K562 (cell line): ENCODE measurements around the gene PAF1. TPM values are rescaled to one million over a fixed set of nuclear protein-coding genes. Genes with fewer than 3 reads are reported as not detected.

Source experiments
- ATAC-seq: fragments of 200-7000 bp; cut with Tn5 transposase; 3 replicates; pipeline ENCODE4 v1.9.1; 2020; ENCODE audit warnings: moderate library complexity
- BruUV-seq: library from RNA; stranded (reverse); fragments of 400-500 nt; replicated peaks from 2 replicates; lab custom pipeline; 2021; lab: Mats Ljungman, UMichigan
- CTCF ChIA-PET: fragments of 300-600 bp; formaldehyde crosslinking; extraction: SDS; loops from one replicate; lab custom pipeline; 2021; ENCODE audit warnings: low intra/inter-chr PET ratio; lab: Yijun Ruan, JAX
- POLR2A ChIA-PET: fragments of 300-600, 350-650 bp; sonication (Branson Sonifier 250); formaldehyde crosslinking; extraction: SDS; loops from one replicate; lab custom pipeline; 2021; ENCODE audit warnings: antibody characterized with exemption, inconsistent platforms; lab: Yijun Ruan, JAX
- DNase-seq, 4 experiments: peaks; one replicate each; pipeline versions ENCODE4 v3.0.0 to v3.0.0-alpha.2; 2011 to 2018; ENCODE audit warnings: low spot score in 3 of 4, mixed read lengths in 3 of 4; ENCODE audit errors: extremely low read depth in 1 of 4
- FAIRE-seq: peaks from 2 replicates; lab custom pipeline; 2011; peaks lifted over from hg19 to GRCh38; lab: Jason Lieb, UNC
- H2AFZ ChIP-seq: 2 replicates; pipeline ENCODE4 v1.6.0; 2011; ENCODE audit warnings: low read depth, low read length, control low read depth, inconsistent platforms
- H3K27ac ChIP-seq: fragments of 200-600 bp; 3 replicates; pipeline ENCODE4 v1.8.0; 2011; ENCODE audit warnings: low read depth, mild to moderate bottlenecking, control low read depth, inconsistent platforms, low read length, moderate library complexity, mixed read lengths; ENCODE audit errors: extremely low read depth
- H3K27me3 ChIP-seq, 2 experiments: fragments of 300-600 bp in 1 of 2; 2 replicates in 1 of 2; 3 replicates in 1 of 2; pipeline versions ENCODE4 v1.6.0 to v1.8.0; 2011; ENCODE audit warnings: inconsistent platforms in 2 of 2, low read length in 2 of 2, mild to moderate bottlenecking in 1 of 2, mixed read lengths in 1 of 2, moderate library complexity in 1 of 2; ENCODE audit not compliant: control insufficient read depth in 2 of 2, insufficient read depth in 2 of 2
- H3K36me3 ChIP-seq: fragments of 300-600 bp; 3 replicates; pipeline ENCODE4 v1.8.0; 2011; ENCODE audit warnings: mild to moderate bottlenecking, low read length, inconsistent platforms; ENCODE audit not compliant: control insufficient read depth, insufficient read depth
- H3K4me1 ChIP-seq, 2 experiments: fragments of 200-600 bp in 1 of 2; replicated peaks in 1 of 2; 2 replicates in 1 of 2; 3 replicates in 1 of 2; pipeline versions ENCODE4 v1.5.1 to v1.8.0; 2011; ENCODE audit warnings: inconsistent platforms in 2 of 2, low read length in 2 of 2, mild to moderate bottlenecking in 1 of 2, mixed read lengths in 1 of 2, moderate library complexity in 1 of 2; ENCODE audit not compliant: control insufficient read depth in 2 of 2, insufficient read depth in 2 of 2
- H3K4me2 ChIP-seq: 2 replicates; pipeline ENCODE4 v1.6.1; 2011; ENCODE audit warnings: low read length, control low read depth, inconsistent platforms, mixed read lengths; ENCODE audit not compliant: insufficient read depth
- H3K4me3 ChIP-seq: fragments of 200-600 bp; sonication (generic), shearing (Covaris generic); 2 replicates; pipeline ENCODE4 v1.5.1; 2016; ENCODE audit warnings: control low read depth, inconsistent platforms
- H3K79me2 ChIP-seq: fragments of 200-600 bp; 3 replicates; pipeline ENCODE4 v1.8.0; 2011; ENCODE audit warnings: low read length, inconsistent platforms; ENCODE audit not compliant: control insufficient read depth, insufficient read depth
- H3K9ac ChIP-seq, 2 experiments: 2 replicates each; pipeline versions ENCODE4 v1.6.0 to v1.6.1; 2011; ENCODE audit warnings: low read depth in 2 of 2, low read length in 2 of 2, control low read depth in 1 of 2, inconsistent platforms in 1 of 2, mild to moderate bottlenecking in 1 of 2, mixed read lengths in 1 of 2; ENCODE audit not compliant: insufficient read depth in 1 of 2
- H3K9me1 ChIP-seq: one replicate; pipeline ENCODE4 v1.6.0; 2011; ENCODE audit warnings: inconsistent platforms, mild to moderate bottlenecking, low read length, moderate library complexity; ENCODE audit not compliant: control insufficient read depth, insufficient read depth
- H3K9me3 ChIP-seq: replicated peaks from 2 replicates; pipeline ENCODE4 v1.5.1; 2011; ENCODE audit warnings: low read depth, low read length, inconsistent platforms; ENCODE audit not compliant: control insufficient read depth, insufficient read depth
- H4K20me1 ChIP-seq: replicated peaks from 2 replicates; pipeline ENCODE4 v1.6.1; 2011; ENCODE audit warnings: low read length, inconsistent platforms, mixed read lengths; ENCODE audit not compliant: control insufficient read depth, insufficient read depth
- SUPT5H ChIP-seq: fragments of 450-650 bp; IDR thresholded peaks from 2 replicates; pipeline ENCODE4 v1.6.1; 2016
- ZNF324 ChIP-seq: fragments of 250-450 bp; sonication (Bioruptor Pico); IDR thresholded peaks from 2 replicates; pipeline ENCODE4 v1.4.0; 2020; ENCODE audit warnings: mild to moderate bottlenecking
- WGBS: fragments of 100-300 bp; shearing (Covaris generic); methylation state at CpG from one replicate; pipeline ENCODE4 v1.1.6; 2016; ENCODE audit warnings: low coverage, mixed read lengths; ENCODE audit not compliant: insufficient coverage; ENCODE audit errors: missing lambda C conversion rate; 5-methylcytosine and 5-hydroxymethylcytosine counted together
- in situ Hi-C: fragments of 300-500 bp; cut with MboI; formaldehyde crosslinking; loops from 4 replicates; pipeline ENCODE4 v1.15.0; 2018; ENCODE audit warnings: inconsistent platforms, mixed read lengths
- intact Hi-C: fragments of 100-400 bp; cut with micrococcal nuclease; formaldehyde crosslinking; loops from 2 replicates; pipeline ENCODE4 v1.14.2; 2022
- polyA plus RNA-seq, 8 experiments: library from polyadenylated mRNA; depleted of rRNA in 4 of 8; stranded (reverse) in 5 of 8; unstranded in 3 of 8; fragments of >200 nt; fragmentation: Nextera tagmentation in 2 of 8; fragmentation: Illumina TruSeq in 1 of 8; extraction: Ambion mirVana in 2 of 8; extraction: Trizol in 1 of 8; gene quantifications; 2 replicates each; pipeline versions ENCODE4 v1.2.1 to v1.2.3, GENCODE V29; 2011 to 2014; ENCODE audit warnings: inconsistent platforms in 1 of 8, missing spikeins in 1 of 8
- total RNA-seq, 7 experiments: library from RNA; depleted of rRNA in 6 of 7; stranded (reverse); fragments of >200 nt in 6 of 7; fragmentation: Illumina TruSeq in 2 of 7; extraction: Trizol in 2 of 7; gene quantifications; 2 replicates each; pipeline versions ENCODE4 v1.2.1 to v1.2.3, GENCODE V29; 2011 to 2021; ENCODE audit warnings: low replicate concordance in 1 of 7
- TF ChIP-seq, protein P1 (sequence below): fragments of 450-650 bp; IDR thresholded peaks from 2 replicates; pipeline ENCODE4 v1.6.1; 2018; ENCODE audit not compliant: partially characterized antibody

PAF1 gene
- total and polyA plus RNA-seq, 9 of the 15 experiments (the other 6 are each of a cell fraction or from before 2014, with no cell fraction given), result 1.5 to 45.0 (median 33.8) TPM

DNA sequence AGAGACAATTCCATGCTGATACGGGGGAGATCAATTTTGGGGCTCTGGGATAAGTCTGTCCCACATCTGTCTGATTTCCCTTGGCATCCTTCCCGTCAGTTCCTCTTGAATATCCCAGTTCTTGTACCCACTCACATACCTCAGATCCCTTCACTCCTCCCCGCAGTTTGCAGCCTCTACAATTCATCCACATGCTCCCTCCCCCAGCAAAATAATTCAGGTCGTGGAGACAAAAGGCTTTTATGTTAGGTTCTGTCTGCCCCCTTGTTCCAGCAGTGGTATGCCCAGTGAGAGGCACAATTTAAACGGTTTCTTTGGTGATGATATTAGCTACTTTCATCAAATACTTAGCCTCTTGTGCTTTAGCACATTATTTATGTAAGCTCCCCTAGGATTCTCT, 35.3 kb upstream of the PAF1 start:
- H3K9ac ChIP-seq, result no peak overlapping the region
- H3K9me1 ChIP-seq, result no peaks in the 10 kb centered on the region
- no peaks in the 10 kb centered on the region for H3K27me3 ChIP-seq
- no peaks in the 10 kb centered on the region for H3K79me2 ChIP-seq
- peaks cover 7 to 21% of the 10 kb centered on the region in 2 experiments for H3K4me1 ChIP-seq
- WGBS, result 27% methylated on average over 5 of the region's 5 CpGs
- H2AFZ ChIP-seq, result no peak overlapping the region
- ChIA-PET POLR2A (interaction anchor here (9.1 kb wide), 1 partner anchor 7 kb away, joined by 141 read pairs; the partner anchor contains the start of gene RPS16), CTCF (no interaction called here)
- H3K4me3 ChIP-seq, result no peak overlapping the region
- no peaks in the 10 kb centered on the region for H3K9me3 ChIP-seq
- FAIRE-seq (no peak), ATAC-seq (no peak), DNase-seq (no peak)
- H3K4me2 ChIP-seq, result no peak overlapping the region
- H3K27ac ChIP-seq, result no peak overlapping the region
- intact Hi-C loops, result no loop called here
- H3K36me3 ChIP-seq, result peaks cover 18% of the 10 kb centered on the region; the same call in 1 of the 3 replicates
- no TSS peak for BruUV-seq
- TF ChIP-seq ZNF324, result no peak
- 0 out of 2 replicates have a peak, but pooled peaks have one; percentile 17 for TF ChIP-seq SUPT5H
- TF ChIP-seq, protein P1, sequence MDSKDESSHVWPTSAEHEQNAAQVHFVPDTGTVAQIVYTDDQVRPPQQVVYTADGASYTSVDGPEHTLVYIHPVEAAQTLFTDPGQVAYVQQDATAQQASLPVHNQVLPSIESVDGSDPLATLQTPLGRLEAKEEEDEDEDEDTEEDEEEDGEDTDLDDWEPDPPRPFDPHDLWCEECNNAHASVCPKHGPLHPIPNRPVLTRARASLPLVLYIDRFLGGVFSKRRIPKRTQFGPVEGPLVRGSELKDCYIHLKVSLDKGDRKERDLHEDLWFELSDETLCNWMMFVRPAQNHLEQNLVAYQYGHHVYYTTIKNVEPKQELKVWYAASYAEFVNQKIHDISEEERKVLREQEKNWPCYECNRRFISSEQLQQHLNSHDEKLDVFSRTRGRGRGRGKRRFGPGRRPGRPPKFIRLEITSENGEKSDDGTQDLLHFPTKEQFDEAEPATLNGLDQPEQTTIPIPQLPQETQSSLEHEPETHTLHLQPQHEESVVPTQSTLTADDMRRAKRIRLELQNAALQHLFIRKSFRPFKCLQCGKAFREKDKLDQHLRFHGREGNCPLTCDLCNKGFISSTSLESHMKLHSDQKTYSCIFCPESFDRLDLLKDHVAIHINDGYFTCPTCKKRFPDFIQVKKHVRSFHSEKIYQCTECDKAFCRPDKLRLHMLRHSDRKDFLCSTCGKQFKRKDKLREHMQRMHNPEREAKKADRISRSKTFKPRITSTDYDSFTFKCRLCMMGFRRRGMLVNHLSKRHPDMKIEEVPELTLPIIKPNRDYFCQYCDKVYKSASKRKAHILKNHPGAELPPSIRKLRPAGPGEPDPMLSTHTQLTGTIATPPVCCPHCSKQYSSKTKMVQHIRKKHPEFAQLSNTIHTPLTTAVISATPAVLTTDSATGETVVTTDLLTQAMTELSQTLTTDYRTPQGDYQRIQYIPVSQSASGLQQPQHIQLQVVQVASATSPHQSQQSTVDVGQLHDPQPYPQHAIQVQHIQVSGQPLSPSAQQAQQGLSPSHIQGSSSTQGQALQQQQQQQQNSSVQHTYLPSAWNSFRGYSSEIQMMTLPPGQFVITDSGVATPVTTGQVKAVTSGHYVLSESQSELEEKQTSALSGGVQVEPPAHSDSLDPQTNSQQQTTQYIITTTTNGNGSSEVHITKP, result peak; percentile 83
- in situ Hi-C loops, result no loop called here
- H4K20me1 ChIP-seq, result no peaks in the 10 kb centered on the region
